ENCODE data around the gene EIF6. TPM values are rescaled to one million over a fixed set of nuclear protein-coding genes. Genes with fewer than 3 reads are reported as not detected.

EIF6 gene
- total and polyA plus RNA-seq, 9 of the 15 experiments (the other 6 are each of a cell fraction or from before 2014, with no cell fraction given) = 165 to 832 (median 229) TPM

DNA sequence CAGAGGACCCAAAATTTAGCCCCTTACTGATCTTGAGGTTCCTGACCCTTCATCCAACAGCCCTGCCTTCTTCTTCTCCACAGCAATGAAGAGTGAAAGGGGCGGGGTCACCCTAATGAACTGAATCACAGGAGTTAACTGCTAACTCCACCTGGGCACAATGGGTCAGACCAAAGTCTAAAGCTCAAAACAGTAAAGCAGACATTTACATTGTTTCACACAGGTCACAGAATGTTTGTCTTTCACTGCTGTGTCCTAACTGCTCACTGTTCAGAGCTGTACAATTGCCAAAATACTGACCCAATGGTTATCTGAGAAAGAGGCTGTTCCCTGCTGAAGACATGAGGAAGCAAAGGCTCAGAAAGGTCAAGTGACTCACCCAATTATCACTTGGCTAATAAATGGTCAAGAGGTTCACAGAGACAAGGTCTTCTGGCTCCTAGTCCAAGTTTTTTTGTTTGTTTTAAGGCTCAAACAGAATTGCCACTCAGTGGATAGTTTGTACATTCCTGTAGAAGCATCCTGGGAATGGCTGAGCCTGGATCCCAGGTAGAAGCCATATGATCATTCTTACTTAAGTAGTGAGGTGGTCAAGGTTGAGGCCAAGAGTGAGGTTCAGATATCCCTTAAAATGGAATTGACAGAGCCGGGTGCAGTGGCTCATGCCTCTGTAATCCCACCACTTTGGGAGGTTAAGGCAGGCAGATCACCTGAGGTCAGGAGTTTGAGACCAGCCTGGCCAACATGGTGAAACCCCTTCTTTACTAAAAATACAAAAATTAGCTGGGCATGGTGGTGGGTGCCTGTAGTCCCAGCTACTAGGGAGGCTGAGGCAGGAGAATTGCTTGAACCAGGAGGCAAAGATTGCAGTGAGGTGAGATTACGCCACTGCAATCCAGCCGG lies 42.8 kb upstream of the EIF6 start (continued):
- TF ChIP-seq ZNF639 (CRISPR knock-in tag; conservative IDR thresholded peaks at IDR 0.05 in 1 of 2, IDR thresholded peaks at IDR 0.05 in 1 of 2) (no peak), E2F3 (CRISPR knock-in tag; IDR thresholded peaks at IDR 0.05) (no peak), NFIC (IDR thresholded peaks at IDR 0.05) (peak; percentile 73), TAF1 (IDR thresholded peaks at IDR 0.05; ENCODE audit: control insufficient read depth, extremely low read depth, insufficient read depth, low read length, severe bottlenecking) (no peak), ZC3H4 (CRISPR knock-in tag; IDR thresholded peaks at IDR 0.05; ENCODE audit: borderline replicate concordance) (no peak), BRCA1 (IDR thresholded peaks at IDR 0.05) (no peak), BRCA1 (CRISPR knock-in tag; IDR thresholded peaks at IDR 0.05) (no peak), ESRRA (IDR thresholded peaks at IDR 0.05; ENCODE audit: borderline replicate concordance, low read depth) (peak; percentile 32; the same call in 1 of the 2 replicates), TCF7 (IDR thresholded peaks at IDR 0.05; ENCODE audit: borderline replicate concordance) (no peak), IFI16 (CRISPR knock-in tag; IDR thresholded peaks at IDR 0.05) (no peak), ARID4B (CRISPR knock-in tag; IDR thresholded peaks at IDR 0.05) (no peak), TEAD4 (IDR thresholded peaks at IDR 0.05; ENCODE audit: low read length) (peak; percentile 46; the same call in 1 of the 2 replicates), TEAD4 (CRISPR knock-in tag; IDR thresholded peaks at IDR 0.05; ENCODE audit: borderline replicate concordance) (no peak), MCM3 (IDR thresholded peaks at IDR 0.05) (no peak), ZNF518B (CRISPR knock-in tag; IDR thresholded peaks at IDR 0.05) (no peak), SMARCE1 (IDR thresholded peaks at IDR 0.05) (peak; percentile 79), ARID1B (IDR thresholded peaks at IDR 0.05) (peak; percentile 81), ERF (CRISPR knock-in tag; IDR thresholded peaks at IDR 0.05) (no peak)

Data from K562 (cell line).